Fibroblast of the conjunctiva (primary cell): Measurements from ENCODE around the gene ZNF865.

ENCODE experiments used
- DNase-seq: peaks from one replicate; pipeline ENCODE4 v3.0.0-alpha.2; 2010; ENCODE audit warnings: low read depth

ZNF865 gene

DNA sequence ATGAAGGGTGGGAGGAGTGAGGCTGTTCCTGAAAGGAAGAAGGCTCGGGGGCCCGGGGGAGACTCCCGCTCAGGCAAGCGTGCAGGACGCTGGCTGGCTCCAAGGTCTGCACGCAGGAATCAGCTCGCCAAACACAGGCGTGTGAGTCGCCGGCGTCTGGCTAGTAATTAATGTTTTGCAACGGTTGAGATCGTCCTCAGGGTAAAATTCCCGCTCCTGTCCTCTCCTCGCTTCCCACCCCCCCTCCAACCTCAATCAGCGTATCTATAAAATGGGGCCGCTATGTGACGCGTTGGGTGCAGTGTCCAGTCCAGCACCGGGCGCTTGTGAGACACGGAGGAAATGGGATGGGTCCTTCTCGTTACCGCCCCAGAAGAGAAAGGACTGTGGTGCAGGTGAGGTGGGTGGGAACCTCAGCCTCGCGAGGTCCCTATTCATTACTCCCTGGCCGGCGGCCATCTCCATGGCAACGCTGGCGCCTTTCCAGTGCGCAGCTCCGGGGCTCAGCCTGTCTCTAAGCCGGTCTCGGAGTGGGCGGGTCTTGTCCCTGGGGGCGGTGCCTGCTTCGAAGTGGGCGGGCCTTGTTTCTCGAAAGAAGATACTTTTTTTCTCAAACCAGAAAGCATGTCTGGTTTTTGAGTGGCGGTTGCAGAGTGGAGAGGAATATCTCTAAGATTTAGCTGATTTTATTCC, 18.3 kb upstream of the ZNF865 start:
- DNase-seq, result peak; percentile 82

GRCh38 chr19:55588738-55589137, 16.7 kb upstream of the ZNF865 start:
- DNase-seq, result no peak

- no peak for DNase-seq
These were observed 15.3 kb upstream of the ZNF865 start for GRCh38 chr19:55590109-55590508.

GRCh38 chr19:55590617-55591016, 14.8 kb upstream of the ZNF865 start:
- no peak for DNase-seq

DNA sequence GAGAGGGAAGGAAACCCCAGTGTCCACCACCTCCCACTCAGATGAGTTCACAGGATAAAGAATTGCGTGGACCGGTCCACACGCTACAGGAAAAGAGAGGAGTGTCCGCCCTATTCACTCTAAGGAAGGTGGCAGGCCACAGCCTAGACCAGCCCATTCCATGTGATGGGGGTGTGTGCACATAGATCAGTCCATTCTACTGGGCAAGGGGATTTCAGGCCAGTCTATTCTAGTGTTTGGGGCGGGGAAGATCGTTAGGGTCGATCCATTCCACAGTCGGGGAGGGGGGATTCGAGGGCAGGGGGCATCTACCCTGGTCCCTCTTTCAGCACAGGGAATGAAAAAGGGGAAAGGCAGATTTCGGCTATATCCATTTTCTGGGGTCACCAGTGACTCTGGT, 13.9 kb upstream of the ZNF865 start:
- DNase-seq, result no peak

DNA sequence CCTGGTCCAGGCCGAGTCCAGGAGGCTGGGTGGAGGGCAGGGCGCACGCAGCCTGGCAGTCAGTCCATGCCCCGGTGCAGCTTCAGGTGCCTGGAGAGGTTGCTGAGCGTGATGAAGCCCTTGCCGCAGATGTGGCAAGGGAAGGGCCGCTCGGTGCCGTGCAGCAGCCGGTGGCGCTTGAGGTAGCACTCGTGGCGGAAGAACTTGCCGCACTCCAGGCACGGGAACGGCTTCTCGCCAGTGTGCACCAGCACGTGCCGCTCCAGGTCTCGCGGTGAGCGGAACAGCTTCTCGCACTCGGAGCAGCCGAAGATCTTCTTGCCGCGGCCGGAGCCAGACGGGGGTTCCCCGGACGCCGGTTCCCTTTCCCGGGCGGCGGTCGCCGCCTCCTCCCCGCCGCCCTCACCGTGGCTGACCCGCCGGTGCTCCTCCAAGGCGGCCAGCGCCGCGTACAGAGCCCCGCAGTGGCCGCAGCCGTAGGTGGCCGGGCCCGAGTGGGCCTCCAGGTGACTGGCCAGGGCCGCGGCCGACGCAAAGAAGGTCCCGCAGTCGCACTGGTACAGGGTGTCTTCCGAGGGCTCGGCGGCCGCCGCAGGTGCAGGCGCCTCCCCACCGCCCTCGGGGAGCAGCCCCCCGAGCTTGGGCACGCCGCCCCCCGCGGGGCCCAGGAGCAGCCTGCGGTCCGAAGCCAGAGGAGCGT, 12.9 kb upstream of the ZNF865 start:
- DNase-seq, result no peak

- no peak for DNase-seq
These were observed 12.2 kb upstream of the ZNF865 start for GRCh38 chr19:55593096-55593772.

GRCh38 chr19:55594996-55595545, 10.4 kb upstream of the ZNF865 start:
- no peak for DNase-seq

- DNase-seq, result no peak
These were observed 9.1 kb upstream of the ZNF865 start for GRCh38 chr19:55596304-55596703.

DNA sequence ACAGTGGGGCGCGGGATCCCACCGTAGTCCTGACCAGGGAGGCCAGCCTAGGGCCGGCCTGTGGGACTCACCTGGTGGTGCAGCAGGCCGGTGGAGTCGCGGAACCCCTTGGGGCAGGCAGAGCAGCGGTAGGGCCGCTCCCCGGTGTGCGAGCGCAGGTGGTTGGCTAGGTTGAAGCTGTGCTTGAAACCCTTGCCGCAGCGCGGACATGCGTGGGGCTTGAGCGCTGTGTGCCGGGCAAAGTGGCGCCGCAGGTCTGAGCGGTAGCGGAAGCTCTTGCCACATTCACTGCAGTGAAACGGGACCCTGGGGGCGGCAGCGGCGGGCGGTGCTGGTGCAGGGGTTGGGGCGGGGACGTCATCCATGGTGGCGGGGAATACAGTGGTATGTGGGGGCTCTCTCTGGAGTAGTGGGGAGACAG, 7.9 kb upstream of the ZNF865 start:
- DNase-seq, result no peak

DNA sequence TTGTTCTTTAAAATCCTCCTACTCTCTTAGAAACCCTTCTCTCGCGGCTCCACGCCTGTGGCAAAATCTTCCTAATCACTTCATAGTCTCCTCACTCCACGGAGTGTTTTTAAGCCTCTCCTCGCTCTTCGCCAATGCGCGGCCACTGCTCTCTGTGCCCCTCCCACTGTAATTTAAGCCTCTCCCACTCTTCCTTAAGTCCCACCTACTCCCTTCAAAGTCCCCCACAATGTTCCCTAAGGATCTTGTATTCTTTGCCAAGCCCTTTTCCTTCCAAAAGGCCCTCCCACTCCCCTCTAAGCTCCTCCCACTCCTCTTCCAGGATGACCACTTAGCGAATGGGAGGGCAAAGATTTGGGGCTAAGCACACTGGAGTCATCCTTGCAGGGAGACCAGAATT, 7.4 kb upstream of the ZNF865 start:
- DNase-seq, result no peak

DNA sequence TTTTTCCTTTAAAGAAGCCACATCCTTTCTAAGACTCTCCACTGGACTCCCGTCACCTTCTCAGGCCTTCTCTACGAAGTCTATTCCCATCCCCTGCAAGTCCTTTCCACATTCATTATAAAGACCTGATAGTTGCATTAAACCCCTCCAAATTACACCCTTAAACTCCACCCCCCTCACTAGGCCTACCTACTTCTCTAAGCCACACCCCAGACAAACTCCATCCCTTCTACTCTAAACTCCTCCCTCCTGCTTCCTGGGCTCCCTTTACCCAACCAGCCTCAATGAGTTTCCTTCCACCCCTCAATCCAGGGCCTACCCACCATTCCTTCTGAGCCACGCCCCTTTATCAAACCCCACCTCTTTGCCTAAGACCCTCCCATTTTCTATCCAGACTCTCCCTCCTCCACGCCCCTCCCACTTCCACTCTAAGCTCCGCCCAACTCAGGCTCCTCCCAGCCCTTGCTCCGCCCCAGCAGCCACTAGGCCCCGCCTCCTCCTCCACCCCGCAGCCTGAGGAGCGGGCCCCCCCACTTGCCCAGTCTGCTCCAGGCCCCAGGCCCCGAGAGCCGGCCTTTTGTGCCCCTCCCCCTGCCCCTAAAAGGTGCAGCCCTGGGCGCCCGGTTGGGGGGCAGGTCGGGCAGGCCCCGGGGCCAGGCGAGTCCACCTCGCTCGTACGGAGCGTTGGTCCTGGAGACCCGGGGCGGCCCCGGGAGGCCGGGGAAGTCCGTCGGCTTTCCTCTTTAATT, 6.6 kb upstream of the ZNF865 start:
- peak; percentile 94 for DNase-seq

GRCh38 chr19:55599468-55599841, 6.0 kb upstream of the ZNF865 start, which contains the start of gene FIZ1:
FIZ1 (minus strand) TSS chr19:55599517; CDS start chr19:55597865, 1,652 bp downstream.
- peak; percentile 98 for DNase-seq

DNA sequence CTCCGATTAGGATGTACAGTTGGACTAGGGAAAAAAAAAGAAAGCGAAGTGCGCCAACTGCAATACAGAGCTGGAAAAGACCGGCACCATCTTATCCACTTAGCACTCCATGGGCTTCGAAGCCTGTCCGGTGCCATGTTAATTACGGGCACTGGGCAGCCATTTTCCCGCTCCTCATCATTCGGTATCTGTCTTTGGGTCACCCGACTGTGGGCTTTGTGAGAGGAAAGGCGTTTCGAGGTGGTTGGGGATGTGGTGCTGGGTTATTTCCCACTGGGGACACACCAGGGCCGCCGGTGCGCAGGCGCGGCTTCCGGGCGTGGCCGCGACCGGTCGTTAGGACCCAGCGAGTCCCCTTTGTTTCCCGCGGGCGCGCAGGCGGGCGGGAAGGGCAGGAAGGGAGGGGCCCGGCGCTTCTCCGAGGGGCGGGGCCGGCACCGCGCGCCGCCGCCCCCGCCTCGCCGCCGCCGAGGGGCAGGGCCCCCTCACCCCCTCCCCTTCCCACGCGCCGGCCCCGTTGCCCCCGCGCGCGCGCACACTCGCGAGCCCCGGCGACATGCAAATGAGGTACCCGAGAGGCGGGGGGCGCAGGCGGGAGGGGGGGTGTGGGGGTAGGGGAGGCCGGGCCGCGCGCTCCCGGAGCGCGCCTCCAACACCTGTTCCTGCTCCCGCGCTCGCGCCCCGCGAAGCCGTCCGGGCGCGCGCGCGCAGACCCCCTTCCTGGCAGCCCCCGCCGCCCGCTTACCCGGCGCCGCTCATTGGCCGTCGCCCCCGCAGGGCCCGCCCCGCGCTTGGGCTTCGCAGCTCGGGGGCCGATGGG, 5.4 kb upstream of the ZNF865 start, which contains the start of gene ZNF524:
TSS of gene ZNF524 (plus strand) at position 447 of the 820 bp plus-strand sequence. CDS start 1,825 bp downstream, outside the sequence.
- peak; percentile 43 for DNase-seq

GRCh38 chr19:55600662-55601028, 4.8 kb upstream of the ZNF865 start:
- DNase-seq, result no peak

DNA sequence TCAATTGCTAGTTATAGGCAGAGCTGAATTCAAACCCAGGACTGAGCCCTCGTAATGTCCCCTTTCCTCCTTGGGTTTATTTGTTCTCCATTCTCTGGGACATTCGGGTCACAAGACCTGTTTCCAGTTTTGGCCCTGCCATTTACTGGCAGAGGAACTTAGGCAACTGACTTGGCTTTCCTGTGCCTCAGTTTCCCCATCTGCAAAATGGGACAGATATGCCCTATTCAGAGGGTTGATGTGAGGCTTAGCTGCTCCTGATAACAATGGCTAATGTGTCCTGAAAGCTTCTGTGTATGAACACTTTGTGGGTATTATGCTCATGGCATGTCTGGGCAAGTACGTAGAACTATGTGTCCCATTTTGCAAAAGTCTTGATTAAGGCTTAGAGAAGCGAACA, 4.4 kb upstream of the ZNF865 start:
- DNase-seq, result no peak

GRCh38 chr19:55602104-55603001, 3.1 kb upstream of the ZNF865 start:
- no peak for DNase-seq

- no peak for DNase-seq
These were observed 2.3 kb upstream of the ZNF865 start for GRCh38 chr19:55603115-55603514.

DNA sequence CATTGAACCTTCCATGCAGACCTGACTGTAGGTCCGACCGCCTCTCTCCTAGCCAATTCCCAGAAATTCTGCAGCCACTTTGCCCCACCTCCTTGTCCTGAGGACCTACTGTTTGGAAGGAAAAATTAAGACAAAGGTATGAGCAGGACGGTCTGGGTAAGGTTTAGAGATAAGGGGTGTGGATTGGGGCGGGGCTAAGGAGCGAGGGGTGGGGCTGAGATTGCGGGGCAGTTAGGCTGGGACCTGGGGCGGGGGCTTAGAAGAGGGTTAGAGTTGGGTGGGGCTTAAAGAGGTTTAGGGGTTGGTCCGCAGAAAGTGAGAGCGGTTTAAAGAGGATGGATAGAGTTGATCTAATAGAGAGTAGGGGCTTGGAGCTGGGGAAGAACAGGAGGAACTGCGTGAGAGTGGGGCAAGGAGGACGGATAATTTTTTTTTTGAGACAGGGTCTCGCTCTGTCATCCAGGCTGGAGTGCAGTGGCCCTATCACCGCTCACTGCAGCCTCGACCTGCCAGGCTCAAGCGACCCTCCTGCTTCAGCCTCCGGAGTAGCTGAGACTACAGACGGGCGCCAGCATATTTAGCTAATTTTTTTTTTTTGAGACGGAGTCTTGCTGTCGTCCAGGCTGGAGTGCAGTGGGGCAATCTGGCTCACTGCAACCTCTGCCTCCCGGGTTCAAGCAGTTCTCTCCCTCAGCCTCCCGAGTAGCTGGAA, 1.7 kb upstream of the ZNF865 start:
- DNase-seq, result no peak
